Activated effector memory CD4-positive, alpha-beta T cell treated with Interleukin-2 at 50 U/mL for 16 hours (primary cell): Measurements from ENCODE around the gene TRIM14.
"Not testable (repeated sequence)": the region's sequence is repeated elsewhere in the genome, so short reads cannot be mapped to it uniquely, and the experiment has no call there.

Experiments used
- DNase-seq: peaks from one replicate; pipeline ENCODE4 v3.0.0-alpha.2; 2020

TRIM14 gene

DNA sequence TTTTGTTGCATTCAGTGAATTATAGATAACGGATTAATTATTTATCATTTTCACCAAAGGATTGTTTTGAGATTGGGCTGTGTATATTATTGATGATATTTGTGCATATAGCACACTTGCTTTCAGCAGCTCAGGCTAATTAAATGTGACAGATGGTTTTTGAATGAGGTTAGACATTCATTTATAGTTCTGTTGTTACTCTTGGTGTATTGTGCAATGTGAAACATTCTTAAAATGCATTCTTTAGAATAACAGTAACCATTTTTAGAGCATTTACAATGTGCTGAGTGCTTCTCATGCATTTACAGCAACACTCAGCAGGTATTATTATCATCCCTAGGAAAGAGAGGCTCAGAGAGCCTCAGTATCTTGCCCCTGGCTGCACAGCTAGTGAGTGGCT, 38.7 kb downstream of the TRIM14 start:
- no peak for DNase-seq

- DNase-seq: no peak
Measured at GRCh38 chr9:98078895-98079294, 40.1 kb downstream of the TRIM14 start.

DNA sequence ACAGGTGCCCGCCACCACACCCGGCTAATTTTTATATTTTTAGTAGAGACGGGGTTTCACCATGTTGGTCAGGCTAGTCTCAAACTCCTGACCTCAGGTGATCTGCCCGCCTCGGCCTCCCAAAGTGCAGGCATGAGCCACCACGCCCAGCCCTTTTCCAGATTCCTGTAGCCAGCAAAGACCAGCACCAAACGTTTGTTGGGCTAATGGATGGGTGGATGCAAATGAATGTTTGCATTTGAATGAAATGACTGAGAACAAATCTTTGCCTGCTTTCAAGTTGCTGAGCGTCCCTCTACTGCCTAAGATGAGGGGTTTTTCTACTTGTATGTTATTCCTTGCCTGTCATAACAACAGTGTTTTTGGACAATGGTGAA, 42.5 kb downstream of the TRIM14 start:
- not testable (repeated sequence) for DNase-seq

- DNase-seq: no peak
Measured at GRCh38 chr9:98075332-98075805, 43.7 kb downstream of the TRIM14 start.

GRCh38 chr9:98074115-98074990, 44.7 kb downstream of the TRIM14 start:
- peak; percentile 53 for DNase-seq

DNA sequence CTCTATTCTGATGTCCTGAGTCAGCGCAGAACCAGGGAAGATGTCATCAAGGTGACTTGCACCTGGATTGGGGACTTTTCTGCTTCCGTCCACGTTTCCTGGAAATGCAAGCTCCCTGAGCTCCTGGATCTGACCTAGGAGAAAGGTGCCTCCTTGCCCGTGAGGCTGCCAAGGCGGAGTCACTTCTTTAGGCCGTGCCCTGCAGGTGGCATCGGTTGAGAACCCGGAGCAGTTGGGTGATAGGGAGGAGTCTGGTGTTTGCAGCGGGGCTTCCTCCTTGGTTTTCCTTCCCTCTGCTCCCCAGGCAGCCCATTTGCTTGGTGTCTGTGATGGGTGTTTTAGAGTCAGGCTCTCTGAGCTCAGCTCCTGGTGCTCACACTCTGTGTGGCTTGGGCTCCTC, 47.3 kb downstream of the TRIM14 start:
- DNase-seq: no peak

- no peak for DNase-seq
Measured at GRCh38 chr9:98070704-98071103, 48.3 kb downstream of the TRIM14 start.

GRCh38 chr9:98069551-98069950, 49.5 kb downstream of the TRIM14 start:
- DNase-seq: no peak

- no peak for DNase-seq
Measured at GRCh38 chr9:98067184-98067583, 51.8 kb downstream of the TRIM14 start.

DNA sequence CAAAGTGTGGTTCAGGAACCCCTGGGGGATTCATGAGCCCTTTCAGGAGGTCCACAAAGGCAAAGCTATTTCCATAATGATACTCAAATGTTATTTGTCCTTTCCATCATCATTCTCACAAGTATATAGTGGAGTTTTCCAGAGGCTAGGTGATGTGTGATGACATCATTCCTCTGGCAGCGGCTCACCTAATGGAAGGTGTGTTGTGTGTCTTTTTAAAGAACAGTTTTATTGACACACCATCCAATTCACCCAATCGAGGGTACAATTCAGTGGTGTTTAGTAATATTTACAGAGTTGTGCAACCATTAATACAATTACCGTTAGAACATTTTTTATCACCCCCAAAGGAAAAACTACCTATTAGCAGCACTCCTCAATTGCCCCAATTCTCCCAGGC, 52.8 kb downstream of the TRIM14 start:
- no peak for DNase-seq

- DNase-seq: no peak
Measured at GRCh38 chr9:98064623-98065392, 54.2 kb downstream of the TRIM14 start.

GRCh38 chr9:98062161-98062560, 56.9 kb downstream of the TRIM14 start:
- no peak for DNase-seq

DNA sequence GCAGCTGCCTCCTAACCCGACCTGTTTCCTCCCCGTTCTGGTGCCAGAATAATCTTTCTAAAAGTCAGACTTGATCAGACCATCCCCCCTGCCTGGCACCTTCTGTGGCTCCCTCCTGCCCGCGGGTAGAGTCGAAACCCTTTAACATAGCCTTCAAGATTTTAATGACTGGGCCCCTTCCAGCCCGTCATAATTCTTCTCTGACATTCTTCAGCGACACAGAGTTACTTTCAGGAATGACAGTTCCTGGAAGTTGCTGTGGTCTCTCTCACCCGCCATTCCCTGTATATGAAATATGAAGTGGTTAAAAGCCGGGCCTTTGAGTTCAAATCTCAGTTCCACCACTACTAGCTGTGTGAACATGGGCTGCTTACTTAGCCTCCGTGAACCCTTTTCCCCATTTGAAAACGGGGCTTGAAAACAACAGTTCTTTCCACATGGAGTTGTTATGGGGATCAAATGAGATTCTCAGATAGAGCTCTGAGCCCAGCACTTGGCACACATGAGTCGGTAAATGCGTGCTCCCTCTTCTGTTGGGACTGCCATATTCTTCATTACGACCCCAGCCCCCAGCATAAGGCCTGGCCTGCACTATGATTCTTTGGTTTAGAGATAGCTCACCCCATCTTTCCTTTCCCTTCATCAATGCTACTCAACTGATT, 61.8 kb downstream of the TRIM14 start:
- no peak for DNase-seq

DNA sequence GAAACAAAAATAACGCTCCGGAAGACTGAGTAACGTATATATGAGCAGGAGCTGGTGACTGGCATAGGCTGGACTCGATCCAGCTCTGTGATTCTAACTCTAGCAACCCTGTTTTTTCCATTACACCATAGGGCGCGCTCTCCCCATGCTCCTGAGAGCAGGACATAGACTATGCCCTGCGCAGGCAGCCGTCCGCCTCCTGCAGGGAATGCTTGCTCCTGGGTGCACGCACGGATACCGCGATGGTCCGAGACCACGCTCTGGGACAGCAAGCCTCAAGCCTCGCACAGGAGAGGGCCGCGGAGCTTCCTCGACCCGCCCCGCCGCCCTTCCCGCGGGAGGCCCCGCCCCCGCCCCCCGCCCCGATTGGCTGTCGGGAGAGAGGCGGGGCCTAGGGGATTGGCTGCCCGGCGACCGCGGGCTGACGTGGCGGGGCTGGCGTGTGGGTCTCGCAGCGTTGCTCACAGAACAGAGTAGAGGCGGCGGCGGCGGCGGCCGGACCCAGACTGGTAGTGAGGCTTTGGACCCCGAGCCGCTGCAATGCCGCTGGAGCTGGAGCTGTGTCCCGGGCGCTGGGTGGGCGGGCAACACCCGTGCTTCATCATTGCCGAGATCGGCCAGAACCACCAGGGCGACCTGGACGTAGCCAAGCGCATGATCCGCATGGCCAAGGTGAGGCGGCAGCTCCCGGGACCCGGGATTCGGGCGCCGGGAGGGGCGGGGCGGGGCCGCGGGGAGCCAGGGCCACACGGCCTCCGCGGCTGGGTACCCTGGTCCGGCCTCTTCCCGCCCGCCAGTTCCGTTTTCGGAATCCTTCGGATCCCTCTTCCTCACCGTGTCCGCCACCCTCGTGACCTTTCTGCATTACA, 62.5 kb downstream of the TRIM14 start, which contains the start of gene NANS:
NANS (plus strand) TSS at position 464 of the 869 bp plus-strand sequence; CDS start at position 541, 77 bp downstream.
- DNase-seq: peak; percentile 87

DNA sequence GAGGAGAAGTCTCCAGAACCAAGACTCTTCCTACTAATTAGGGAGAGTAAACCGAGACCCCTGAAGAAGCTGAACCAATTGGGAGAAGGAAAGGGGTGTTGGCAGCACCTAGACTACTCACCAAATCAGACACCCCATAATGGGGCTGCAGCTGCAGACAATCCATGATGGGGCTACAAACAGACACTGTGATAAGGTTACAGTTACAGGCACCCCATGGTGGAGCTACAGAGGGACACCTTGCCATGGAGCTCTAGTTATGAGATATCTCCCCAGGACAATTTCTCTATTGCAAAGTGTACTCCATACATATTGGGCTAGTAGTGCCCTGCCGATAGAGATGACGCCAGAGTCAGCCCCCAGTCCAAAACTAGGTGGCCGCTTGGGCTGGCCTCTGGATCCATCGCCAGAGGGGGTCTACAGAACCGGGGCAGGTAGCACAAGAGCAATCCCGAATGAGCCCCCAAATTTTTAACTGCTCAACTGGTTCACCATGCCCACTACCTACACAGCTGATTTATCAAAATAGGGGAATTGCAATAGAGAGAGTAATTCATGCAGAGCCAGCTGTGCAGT, 64.6 kb downstream of the TRIM14 start:
- no peak for DNase-seq

DNA sequence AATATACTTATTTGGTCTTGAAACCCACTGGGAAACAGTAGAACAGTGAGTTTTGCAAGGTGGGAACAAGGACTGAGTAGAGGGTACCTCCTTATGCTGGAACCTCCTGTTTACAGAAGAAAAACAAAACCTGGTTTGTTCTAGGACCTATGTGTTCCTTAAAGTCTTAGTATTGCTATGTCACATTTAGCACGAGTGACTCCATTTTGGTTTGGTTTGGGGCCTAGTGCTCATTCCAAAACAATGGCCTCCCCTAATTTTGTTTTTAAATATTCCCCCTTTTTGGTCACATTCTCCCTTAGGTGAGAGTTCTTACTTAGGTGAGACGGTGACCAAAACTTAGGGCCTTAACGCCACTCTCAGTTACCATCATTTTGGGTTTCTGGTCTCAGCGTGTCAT, 68.7 kb downstream of the TRIM14 start:
- DNase-seq: no peak

DNA sequence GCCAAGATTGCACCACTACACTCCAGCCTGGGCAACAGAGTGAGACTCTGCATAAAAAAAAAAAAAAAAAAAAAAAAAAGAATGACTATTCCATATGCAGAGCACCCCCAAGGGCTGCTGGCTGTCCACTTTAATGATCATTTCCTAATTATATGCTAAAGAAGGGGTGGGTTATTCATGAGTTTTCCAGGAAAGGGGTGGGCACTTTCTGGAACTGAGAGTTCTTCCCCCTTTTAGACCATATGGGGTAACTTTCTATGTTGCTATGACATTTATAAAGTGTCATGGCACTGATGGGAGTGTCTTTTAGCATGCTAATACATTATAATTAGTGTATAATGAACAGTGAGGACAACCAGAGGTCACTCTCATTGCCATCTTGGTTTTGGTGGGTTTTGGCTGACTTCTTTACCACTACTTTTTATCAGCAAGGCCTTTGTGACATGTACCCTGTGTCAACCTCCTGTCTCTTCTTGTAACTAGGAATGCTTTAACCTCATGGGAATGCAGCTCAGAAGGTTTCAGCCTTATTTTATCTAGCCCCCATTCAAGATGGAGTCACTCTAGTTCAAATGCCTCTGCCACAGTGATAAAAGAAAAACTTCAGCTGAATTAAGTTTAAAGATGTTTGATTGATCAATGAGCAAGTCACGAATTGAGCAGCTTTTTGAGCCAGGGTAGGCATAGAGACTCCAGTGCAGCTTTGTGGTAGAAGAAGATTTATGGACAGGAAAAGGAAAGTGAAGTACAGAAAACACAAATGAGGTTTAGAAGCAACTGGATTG, 69.5 kb downstream of the TRIM14 start:
- DNase-seq: no peak

DNA sequence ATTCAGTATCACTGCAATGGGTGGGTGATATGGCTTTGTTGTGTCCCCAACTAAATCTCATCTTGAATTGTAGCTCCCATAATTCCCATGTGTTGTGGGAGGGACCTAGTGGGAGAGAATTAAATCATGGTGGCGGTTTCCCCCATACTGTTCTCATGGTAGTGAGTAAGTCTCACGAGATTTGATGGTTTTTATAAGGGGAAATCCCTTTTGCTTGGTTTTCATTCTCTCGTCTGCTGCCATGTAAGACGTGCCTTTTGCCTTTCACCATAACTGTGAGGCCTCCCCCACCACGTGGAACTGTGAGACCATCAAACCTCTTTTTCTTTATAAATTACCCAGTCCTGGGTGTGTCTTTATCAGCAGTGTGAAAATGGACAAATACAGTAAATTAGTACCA, 72.0 kb downstream of the TRIM14 start:
- no peak for DNase-seq

DNA sequence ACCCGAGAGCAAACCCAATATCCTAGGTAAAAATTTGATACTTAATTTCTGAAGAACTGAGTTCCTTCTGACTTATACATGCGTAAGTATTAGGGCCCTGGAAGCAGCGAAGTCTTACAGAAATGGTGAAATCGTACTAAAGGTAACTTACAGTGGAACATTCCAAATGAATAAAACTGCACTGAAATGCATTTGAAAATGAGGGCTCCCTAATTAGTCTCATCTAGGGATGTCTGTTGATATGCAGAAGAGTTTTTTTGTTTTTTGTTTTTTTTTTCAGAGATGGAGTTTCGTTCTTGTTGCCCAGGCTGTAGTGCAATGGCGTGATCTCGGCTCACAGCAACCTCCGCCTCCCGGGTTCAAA, 72.9 kb downstream of the TRIM14 start:
- DNase-seq: no peak

DNA sequence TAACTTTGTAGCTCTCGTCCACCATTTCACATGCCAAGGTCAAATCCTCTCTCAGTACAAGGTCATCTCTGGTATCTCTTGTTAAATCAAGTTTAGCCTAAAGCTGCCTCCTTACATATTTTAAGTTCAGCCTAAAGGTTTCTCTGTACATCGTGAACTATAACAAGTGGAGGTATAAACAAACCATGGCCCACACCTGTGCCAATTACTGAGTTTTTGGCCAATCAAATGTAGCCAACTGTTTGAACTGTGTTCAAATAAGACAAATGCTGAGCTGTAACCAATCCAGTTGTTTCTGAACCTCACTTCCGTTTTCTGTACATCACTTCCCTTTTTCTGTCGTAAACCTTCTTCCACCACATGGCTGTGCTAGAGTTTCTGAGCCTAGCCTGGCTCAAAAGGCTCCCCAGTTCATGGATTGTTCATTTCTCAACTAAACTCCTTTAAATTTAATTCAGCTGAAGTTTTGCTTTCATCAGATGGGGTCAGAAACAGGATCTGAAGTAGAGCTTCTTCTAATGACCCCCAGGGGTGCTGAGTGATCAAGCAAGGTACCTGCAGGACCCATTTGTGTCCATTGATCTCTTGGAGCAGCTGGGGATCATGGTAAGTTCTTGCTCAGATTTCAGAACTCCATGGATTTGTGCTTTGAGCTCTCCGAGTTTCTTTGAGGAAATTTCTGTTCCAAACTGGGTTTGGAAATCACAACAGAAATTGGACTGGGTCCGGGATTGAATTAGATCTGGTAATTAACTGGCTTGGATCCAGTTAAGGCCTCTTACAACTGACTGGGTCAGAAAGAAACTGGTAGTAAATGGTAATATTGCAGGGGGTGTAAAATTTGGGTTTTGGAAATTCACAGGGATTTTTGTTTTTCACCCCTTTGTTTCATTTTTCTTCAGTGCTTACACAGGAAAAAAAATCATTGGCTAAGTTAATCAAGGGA, 73.5 kb downstream of the TRIM14 start:
- no peak for DNase-seq
